LNCaP clone FGC (cell line): ENCODE measurements around the gene FBXO8.

ENCODE experiments used
- DNase-seq: peaks from one replicate; pipeline ENCODE4 v3.0.0-alpha.2; 2011; ENCODE audit warnings: low read depth
- H3K4me3 ChIP-seq: 2 replicates; pipeline ENCODE4 v1.5.1; 2011; ENCODE audit warnings: mild to moderate bottlenecking, low read depth, low read length, control low read depth
- CTCF ChIP-seq: IDR thresholded peaks from 2 replicates; pipeline ENCODE4 v1.5.1; 2012; ENCODE audit warnings: mild to moderate bottlenecking; ENCODE audit not compliant: control insufficient read depth, insufficient read depth; ENCODE audit errors: extremely low read depth

The FBXO8 gene

GRCh38 chr4:174254613-174255012, 28.9 kb downstream of the FBXO8 start:
- no peak for DNase-seq
- no peak for TF ChIP-seq CTCF

GRCh38 chr4:174252412-174252811, 31.1 kb downstream of the FBXO8 start:
- no peak for DNase-seq
- no peak for TF ChIP-seq CTCF
- H3K4me3 ChIP-seq, result no peak overlapping the region

More at GRCh38 chr4:174254613-174255012, 28.9 kb downstream of the FBXO8 start:
- H3K4me3 ChIP-seq, result no peak overlapping the region

GRCh38 chr4:174248407-174248806, 35.1 kb downstream of the FBXO8 start:
- DNase-seq, result peak; percentile 50
- no peak overlapping the region for H3K4me3 ChIP-seq
- no peak for TF ChIP-seq CTCF

- no peak for TF ChIP-seq CTCF
- H3K4me3 ChIP-seq, result no peak overlapping the region
- DNase-seq, result no peak
Observed at GRCh38 chr4:174245714-174246113, 37.8 kb downstream of the FBXO8 start.

GRCh38 chr4:174244441-174244840, 39.0 kb downstream of the FBXO8 start:
- H3K4me3 ChIP-seq, result no peak overlapping the region
- no peak for TF ChIP-seq CTCF
- DNase-seq, result no peak

- DNase-seq, result no peak
- H3K4me3 ChIP-seq, result no peak overlapping the region
- no peak for TF ChIP-seq CTCF
Observed at GRCh38 chr4:174241162-174241561, 42.3 kb downstream of the FBXO8 start.

- no peak for TF ChIP-seq CTCF
- H3K4me3 ChIP-seq, result no peak overlapping the region
- DNase-seq, result no peak
Observed at GRCh38 chr4:174236359-174236758, 47.1 kb downstream of the FBXO8 start.
